Upper lobe of left lung (tissue), 6 donors: Measurements from ENCODE around the gene UBE2F. TPM values are rescaled to one million over a fixed set of nuclear protein-coding genes. Genes with fewer than 3 reads are reported as not detected.
"Not testable (repeated sequence)": the region's sequence is repeated elsewhere in the genome, so short reads cannot be mapped to it uniquely, and the experiment has no call there.

Experiments
- ATAC-seq, 2 donors: fragments of 200-7000 bp; cut with Tn5 transposase; one replicate each; pipeline ENCODE4 v1.9.1; 2022; ENCODE audit warnings: mild to moderate bottlenecking in 2 of 2, moderate library complexity in 2 of 2; ENCODE audit not compliant: low FRiP score in 2 of 2
- DNase-seq, 2 donors: peaks; one replicate each; pipeline ENCODE4 v3.0.0-alpha.2; 2019 to 2020
- H3K27ac ChIP-seq, 4 donors: fragments of 200-600 bp; sonication (generic); one replicate each; pipeline ENCODE4 v1.5.1; 2016 to 2019
- H3K27me3 ChIP-seq, 4 donors: fragments of 200-600 bp; sonication (generic); one replicate each; pipeline ENCODE4 v1.5.1; 2017 to 2019
- H3K36me3 ChIP-seq, 4 donors: fragments of 200-600 bp; sonication (generic); one replicate each; pipeline ENCODE4 v1.5.1; 2016 to 2019
- H3K4me1 ChIP-seq, 4 donors: fragments of 200-600 bp; sonication (generic); one replicate each; pipeline ENCODE4 v1.5.1; 2018 to 2019
- H3K4me3 ChIP-seq, 4 donors: fragments of 200-600 bp; sonication (generic); one replicate each; pipeline ENCODE4 v1.5.1; 2017 to 2019; ENCODE audit warnings: mild to moderate bottlenecking in 2 of 4, moderate library complexity in 1 of 4
- H3K9me3 ChIP-seq, 4 donors: fragments of 200-600 bp; sonication (generic); one replicate each; pipeline ENCODE4 v1.5.1; 2018 to 2019
- CTCF ChIP-seq, 6 experiments: fragments of 450-650 bp in 4 of 6; fragments of 200-600 bp in 2 of 6; sonication (generic) in 2 of 6; IDR thresholded peaks; one replicate each; pipeline ENCODE4 v1.5.1; 2016 to 2019; ENCODE audit warnings: antibody characterized with exemption in 6 of 6
- EP300 ChIP-seq, 4 donors: sonication (generic); formaldehyde crosslinking; IDR thresholded peaks; one replicate each; pipeline ENCODE4 v1.5.1; 2017; ENCODE audit warnings: antibody characterized with exemption in 4 of 4, control low read depth in 2 of 4
- POLR2A ChIP-seq, 4 donors: fragments of 450-650 bp; IDR thresholded peaks; one replicate each; pipeline ENCODE4 v1.5.1; 2016 to 2017; ENCODE audit warnings: antibody characterized with exemption in 4 of 4, mild to moderate bottlenecking in 2 of 4
- POLR2AphosphoS5 ChIP-seq, 2 donors: sonication (generic); formaldehyde crosslinking; IDR thresholded peaks; one replicate each; pipeline ENCODE4 v1.5.1; 2017; ENCODE audit warnings: antibody characterized with exemption in 2 of 2
- WGBS, 2 donors: methylation state at CpG; one replicate each; pipeline ENCODE4 v1.1.5; 2017 to 2018; 5-methylcytosine and 5-hydroxymethylcytosine counted together
- total RNA-seq, 6 donors: library from RNA; depleted of rRNA in 4 of 6; stranded (reverse); fragments of >200 nt in 4 of 6; gene quantifications; one replicate each; pipeline versions ENCODE4 v1.1.0 to v1.2.1, GENCODE V29; 2016 to 2021
- donor health status: DM: no; HTN: no; CAD: no; lungs with moderate emphysema.
- donor health status: DM: no; HTN: yes; CAD: no; lungs with severe emphysema.

UBE2F gene
- total RNA-seq, 6 donors from 2014 or later: 11.5 to 65.5 (median 39.8) TPM

- no peaks in the 10 kb centered on the region for H3K9me3 ChIP-seq
- no peaks in the 10 kb centered on the region for H3K27me3 ChIP-seq
- TF ChIP-seq POLR2A (IDR thresholded peaks at IDR 0.05) (no peak), CTCF (IDR thresholded peaks at IDR 0.05) (no peak), POLR2AphosphoS5 (IDR thresholded peaks at IDR 0.05) (no peak), EP300 (IDR thresholded peaks at IDR 0.05) (no peak)
- DNase-seq (no peak), ATAC-seq (no peak)
- no peak overlapping the region for H3K27ac ChIP-seq
- WGBS, 2 donors: 87 to 93% methylated on average over 7 of the region's 7 CpGs
- H3K4me1 ChIP-seq: peaks cover 10 to 17% (median 11%) of the 10 kb centered on the region in 4 donors
- H3K36me3 ChIP-seq: peaks cover 9 to 43% (median 11%) of the 10 kb centered on the region in 4 donors
- no peak overlapping the region for H3K4me3 ChIP-seq
Observed at GRCh38 chr2:238064376-238064775, 97.6 kb downstream of the UBE2F start.

GRCh38 chr2:238065071-238065846 is 98.4 kb downstream of the UBE2F start:
- Histone ChIP-seq H3K36me3 (peaks cover 9 to 49% (median 15%) of the 10 kb centered on the region in 4 donors), H3K4me1 (peaks cover 5 to 12% (median 9%) of the 10 kb centered on the region in 4 donors), H3K27ac (no peak overlapping the region), H3K9me3 (no peaks in the 10 kb centered on the region), H3K4me3 (no peak overlapping the region), H3K27me3 (no peaks in the 10 kb centered on the region)
- DNase-seq: no peak
- TF ChIP-seq EP300 (IDR thresholded peaks at IDR 0.05) (no peak), CTCF (IDR thresholded peaks at IDR 0.05) (no peak), POLR2AphosphoS5 (IDR thresholded peaks at IDR 0.05) (no peak), POLR2A (IDR thresholded peaks at IDR 0.05) (no peak)
- no peak for ATAC-seq
- WGBS, 2 donors: 86% methylated on average over 18 of the region's 18 CpGs

- DNase-seq (no peak), ATAC-seq (no peak)
- Histone ChIP-seq H3K36me3 (peaks cover 9 to 56% (median 16%) of the 10 kb centered on the region in 4 donors), H3K4me1 (peaks cover 5 to 9% (median 8%) of the 10 kb centered on the region in 4 donors), H3K27me3 (no peaks in the 10 kb centered on the region), H3K4me3 (no peak overlapping the region), H3K9me3 (no peaks in the 10 kb centered on the region), H3K27ac (no peak overlapping the region)
- no peak for TF ChIP-seq EP300 (IDR thresholded peaks at IDR 0.05)
- TF ChIP-seq POLR2A (IDR thresholded peaks at IDR 0.05): no peak
- no peak for TF ChIP-seq CTCF (IDR thresholded peaks at IDR 0.05)
- no peak for TF ChIP-seq POLR2AphosphoS5 (IDR thresholded peaks at IDR 0.05)
- 86 to 88% methylated on average over 9 of the region's 9 CpGs for WGBS, 2 donors
Observed at GRCh38 chr2:238066218-238066617, 99.4 kb downstream of the UBE2F start.

GRCh38 chr2:238066718-238067117 is 99.9 kb downstream of the UBE2F start:
- not testable (repeated sequence) for H3K9me3 ChIP-seq, DNase-seq, ATAC-seq, H3K4me1 ChIP-seq, H3K27ac ChIP-seq, H3K4me3 ChIP-seq, H3K27me3 ChIP-seq
- peaks cover 9 to 56% (median 17%) of the 10 kb centered on the region in 4 donors for H3K36me3 ChIP-seq
- WGBS, 2 donors: 93 to 94% methylated on average over 7 of the region's 7 CpGs

GRCh38 chr2:238067939-238068338 is 101.1 kb downstream of the UBE2F start:
- whole genome bisulfite sequencing, 2 donors: 92 to 94% methylated on average over 7 of the region's 7 CpGs

More at GRCh38 chr2:238067939-238068338, 101.1 kb downstream of the UBE2F start:
- Histone ChIP-seq H3K4me1 (no peaks in the 10 kb centered on the region), H3K36me3 (peaks cover 9 to 59% (median 17%) of the 10 kb centered on the region in 4 donors), H3K4me3 (no peak overlapping the region), H3K27ac (no peak overlapping the region), H3K27me3 (no peaks in the 10 kb centered on the region), H3K9me3 (no peaks in the 10 kb centered on the region)
- ATAC-seq: no peak
- TF ChIP-seq EP300 (IDR thresholded peaks at IDR 0.05) (no peak), POLR2AphosphoS5 (IDR thresholded peaks at IDR 0.05) (no peak), CTCF (IDR thresholded peaks at IDR 0.05) (no peak), POLR2A (IDR thresholded peaks at IDR 0.05) (no peak)
- no peak for DNase-seq
